ENCODE data around the gene ECHDC1.
A peak's percentile ranks its signal among the peaks of the same experiment; 100 is the strongest.
"Not testable (repeated sequence)": the region's sequence is repeated elsewhere in the genome, so short reads cannot be mapped to it uniquely, and the experiment has no call there.

ECHDC1 gene

DNA sequence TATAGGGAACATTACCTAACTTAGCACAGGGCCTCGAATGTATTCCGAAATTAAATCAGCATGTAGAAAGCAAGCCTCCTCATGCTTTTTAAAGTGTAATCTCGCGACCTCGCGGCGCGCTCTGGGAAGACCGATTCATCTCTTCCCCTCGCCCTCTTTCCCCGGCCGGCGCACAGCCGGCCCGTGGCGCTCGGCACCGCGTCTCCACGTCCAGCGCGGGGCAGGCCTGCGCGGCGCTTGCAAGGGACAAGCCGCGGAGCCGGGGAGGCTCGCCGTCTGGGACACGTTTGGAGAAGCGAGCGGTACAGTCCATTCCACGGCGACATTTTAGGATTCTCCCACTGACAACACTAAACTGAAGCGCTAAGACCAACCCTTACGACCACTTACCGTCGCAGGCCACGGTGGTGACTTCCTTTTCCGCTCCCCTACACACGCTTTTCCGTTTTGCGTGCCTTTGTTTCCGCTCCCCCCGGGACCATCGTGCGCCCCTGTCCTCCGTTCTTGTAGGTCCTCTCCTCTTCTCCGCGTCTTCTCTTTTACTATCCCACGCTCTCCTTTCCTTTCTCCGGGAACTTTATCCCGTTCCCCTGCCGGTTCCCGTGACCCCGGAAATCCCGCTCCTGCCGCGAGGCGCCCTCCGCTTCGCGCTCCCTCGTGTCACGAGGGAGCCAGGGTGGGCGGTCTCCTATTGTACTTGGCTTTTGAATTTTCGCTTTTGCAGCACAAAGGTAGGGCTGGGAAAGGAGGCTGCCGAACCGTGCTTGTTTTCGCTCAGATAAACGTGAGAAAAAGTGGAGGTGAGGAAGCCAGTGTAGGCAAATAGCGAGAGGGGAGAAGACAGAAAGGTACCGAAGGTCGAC lies at the start of gene ECHDC1:
TSS of gene ECHDC1 (minus strand) at position 664 of the 863 bp plus-strand sequence. CDS start 12,581 bp downstream, outside the sequence.
- peak; percentile 58 for DNase-seq

DNA sequence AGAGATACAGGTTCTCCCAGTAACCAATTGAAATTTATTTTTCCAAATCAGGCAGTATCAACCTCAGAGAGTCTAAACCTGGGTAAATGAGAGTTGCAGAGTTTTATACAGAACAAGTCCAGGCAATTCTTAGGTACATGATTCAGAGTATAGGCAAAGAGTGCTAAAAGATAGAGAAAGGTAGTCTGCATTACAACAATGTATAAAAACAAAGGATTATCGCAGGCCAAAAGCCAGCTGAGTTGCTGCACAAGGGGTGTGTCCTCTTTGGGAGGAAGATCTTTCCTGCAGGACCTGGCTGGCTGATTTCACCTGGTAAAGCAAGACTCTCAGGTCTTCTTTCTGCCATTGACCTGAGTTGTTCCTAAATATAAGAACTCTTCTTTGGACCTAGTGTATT lies 48.9 kb upstream of the ECHDC1 start:
- no peak for DNase-seq

- no peak for DNase-seq
Measured at GRCh38 chr6:127391094-127391953, 47.9 kb upstream of the ECHDC1 start.

DNA sequence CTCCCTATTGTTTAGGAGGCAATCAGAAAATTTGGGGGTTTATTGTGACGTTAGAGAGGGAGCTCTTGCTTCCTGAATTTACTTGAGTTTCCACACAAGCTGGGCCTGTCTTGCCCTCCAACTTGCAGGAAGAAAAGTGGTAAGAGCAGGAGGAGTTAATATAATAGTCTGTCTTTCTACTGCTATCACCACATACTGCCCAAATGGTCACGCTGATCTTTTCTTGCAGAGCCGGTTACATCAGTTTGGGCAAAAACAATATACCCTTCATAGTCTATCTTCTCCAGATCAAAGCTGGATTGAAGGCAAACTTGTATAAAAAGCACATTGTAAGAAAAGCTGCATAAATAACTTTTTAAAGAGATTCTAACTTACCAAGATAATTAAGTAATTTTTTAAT lies 46.3 kb upstream of the ECHDC1 start:
- DNase-seq, result no peak

DNA sequence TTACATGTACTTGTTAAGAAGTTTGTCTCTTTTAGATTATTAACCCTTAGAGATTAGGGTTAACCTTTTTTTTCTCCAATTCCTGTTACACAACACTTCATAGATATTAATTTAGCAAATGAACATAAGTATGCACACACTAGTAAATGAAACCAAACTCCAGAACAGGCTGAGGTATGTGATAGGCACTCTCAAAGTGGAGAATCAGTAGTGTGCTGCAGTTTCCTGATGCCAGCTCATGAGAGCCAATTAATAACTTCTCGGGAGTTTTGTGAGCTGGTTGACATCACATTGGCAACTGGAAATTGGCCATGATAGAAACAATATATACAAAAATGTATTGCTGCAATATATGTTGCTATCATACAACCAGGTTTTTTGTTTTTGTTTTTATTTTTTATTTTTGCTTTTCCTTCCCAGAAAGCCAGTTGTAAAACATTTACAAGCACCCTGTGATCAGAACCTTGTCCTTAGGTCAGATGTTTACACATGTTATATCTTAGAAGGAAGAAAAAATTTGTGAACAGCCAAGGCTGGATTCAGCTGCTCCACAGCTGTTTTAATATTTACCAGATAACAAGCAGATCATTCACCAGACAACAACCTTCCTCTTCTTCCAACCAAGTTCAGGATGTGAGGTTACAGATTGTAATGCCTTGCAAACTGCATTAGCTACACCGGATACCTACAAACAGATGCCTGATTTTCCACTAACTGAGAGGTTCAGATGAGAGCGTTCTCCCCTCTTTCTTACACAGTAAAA lies 42.4 kb upstream of the ECHDC1 start:
- no peak for DNase-seq

DNA sequence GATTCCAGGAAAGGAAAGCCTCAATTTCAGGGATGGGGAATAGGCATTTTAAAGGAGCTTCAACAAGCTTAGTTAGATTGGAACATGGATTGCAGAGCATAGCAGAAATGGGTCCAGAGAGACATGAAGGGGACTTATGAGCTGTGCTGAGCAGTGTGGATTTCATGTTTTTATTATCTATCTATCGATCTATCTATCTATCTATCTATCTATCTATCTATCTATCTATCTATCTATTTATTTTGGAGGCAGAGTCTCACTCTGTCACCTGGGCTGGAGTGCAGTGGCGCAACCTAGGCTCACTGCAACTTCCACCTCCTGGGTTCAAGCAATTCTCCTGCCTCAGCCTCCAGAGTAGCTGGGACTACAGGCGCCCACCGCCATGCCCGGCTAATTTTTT lies 41.4 kb upstream of the ECHDC1 start:
- not testable (repeated sequence) for DNase-seq

- no peak for DNase-seq
Measured at GRCh38 chr6:127383988-127384387, 40.6 kb upstream of the ECHDC1 start.

GRCh38 chr6:127382413-127382812 lies 39.0 kb upstream of the ECHDC1 start:
- no peak for DNase-seq

GRCh38 chr6:127381384-127381783 lies 38.0 kb upstream of the ECHDC1 start:
- no peak for DNase-seq

DNA sequence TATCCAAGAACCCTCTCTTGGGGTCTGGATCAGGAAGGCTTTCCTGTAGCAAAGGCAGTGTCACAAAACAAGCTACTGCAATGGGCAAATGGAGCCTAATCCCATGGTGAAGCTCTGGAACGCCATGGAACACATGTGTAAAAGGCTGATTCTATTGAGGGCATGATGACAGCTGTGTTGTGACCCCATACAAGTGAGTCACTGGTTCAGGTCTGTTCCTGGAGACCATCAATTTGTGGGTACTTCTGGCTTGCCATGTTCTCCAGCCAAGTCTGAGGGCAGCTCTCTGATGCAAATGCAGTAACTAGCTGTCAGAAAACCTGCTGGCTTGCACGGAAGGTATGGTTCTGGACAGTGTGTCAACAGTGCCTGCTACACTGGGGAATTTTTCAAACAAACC lies 33.3 kb upstream of the ECHDC1 start:
- DNase-seq, result no peak

- no peak for DNase-seq
Measured at GRCh38 chr6:127367023-127367375, 23.6 kb upstream of the ECHDC1 start.

DNA sequence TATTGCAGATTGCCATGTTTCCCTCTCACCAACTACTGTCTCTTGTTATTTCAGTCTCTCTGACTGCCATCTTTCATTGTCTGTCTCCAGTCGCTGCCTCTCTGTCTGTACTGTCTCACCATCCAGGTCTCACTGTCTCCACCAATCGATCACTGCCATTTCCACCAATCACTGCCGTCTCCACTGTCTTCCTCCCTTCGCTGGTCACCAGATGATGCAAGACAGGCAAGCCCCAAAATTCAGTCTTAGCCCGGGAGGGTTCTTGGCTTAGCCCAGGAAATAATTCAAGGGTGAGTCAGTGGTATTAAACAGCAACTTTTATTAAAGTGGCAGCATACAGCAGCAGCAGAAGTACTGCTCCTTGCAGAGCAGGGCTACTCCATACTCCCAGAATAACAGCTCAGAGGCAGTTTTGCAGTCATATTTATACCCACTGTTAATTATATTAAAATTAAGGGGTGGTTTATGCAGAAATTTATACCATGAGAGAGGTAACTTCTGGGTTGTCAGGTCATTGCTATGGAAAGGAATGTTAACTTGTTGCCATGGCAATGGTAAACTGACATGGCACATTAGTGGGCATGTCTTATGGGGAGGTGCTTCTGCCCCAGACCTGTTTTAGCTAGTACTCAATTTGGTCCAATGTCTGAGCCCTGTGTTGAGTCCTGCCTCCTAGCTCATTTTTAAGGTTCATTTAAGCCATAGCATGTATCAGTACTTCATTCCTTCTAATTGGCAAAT lies 23.0 kb upstream of the ECHDC1 start:
- DNase-seq, result no peak

GRCh38 chr6:127365874-127366273 lies 22.5 kb upstream of the ECHDC1 start:
- no peak for DNase-seq

DNA sequence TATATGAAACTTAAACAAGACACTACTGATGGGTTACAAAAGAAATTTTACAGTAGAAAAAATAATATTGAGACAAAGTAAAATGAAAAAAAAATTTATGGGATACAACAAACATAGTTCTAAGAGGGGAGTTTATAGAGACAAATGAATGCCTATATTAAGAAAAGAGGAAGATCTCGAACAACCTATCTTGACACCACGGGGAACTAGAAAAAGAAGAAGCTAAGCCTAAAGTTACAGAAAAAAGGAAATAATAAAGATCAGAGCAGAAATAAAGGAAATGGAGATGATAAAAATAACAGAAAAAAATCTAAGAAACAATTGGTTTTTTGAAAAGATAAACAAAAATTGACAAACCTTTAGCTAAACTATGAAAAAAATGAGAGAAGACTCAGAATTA lies 9.1 kb upstream of the ECHDC1 start:
- no peak for DNase-seq

DNA sequence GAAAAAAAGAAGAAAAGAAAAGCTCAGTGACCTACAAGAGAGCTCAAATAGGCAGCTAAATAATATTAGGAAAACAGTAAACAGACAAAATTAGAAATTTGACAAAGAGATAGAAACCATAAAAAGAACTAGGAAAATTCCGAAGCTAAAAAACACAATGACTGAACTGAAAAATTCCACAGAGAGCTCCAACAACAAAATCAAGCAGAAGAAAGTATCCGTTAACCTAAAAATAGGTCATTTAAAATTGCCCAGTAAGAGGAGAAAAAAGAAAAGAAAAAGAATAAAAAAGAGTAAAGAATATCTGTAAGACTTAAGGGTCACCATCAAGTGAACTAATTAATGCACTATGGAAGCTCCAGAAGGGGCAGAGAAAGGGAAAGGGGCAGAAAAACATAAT lies 6.6 kb upstream of the ECHDC1 start:
- no peak for DNase-seq

- DNase-seq, result no peak
Measured at GRCh38 chr6:127348028-127348661, 4.7 kb upstream of the ECHDC1 start.

- no peak for DNase-seq
Measured at GRCh38 chr6:127347178-127347577, 3.8 kb upstream of the ECHDC1 start.

DNA sequence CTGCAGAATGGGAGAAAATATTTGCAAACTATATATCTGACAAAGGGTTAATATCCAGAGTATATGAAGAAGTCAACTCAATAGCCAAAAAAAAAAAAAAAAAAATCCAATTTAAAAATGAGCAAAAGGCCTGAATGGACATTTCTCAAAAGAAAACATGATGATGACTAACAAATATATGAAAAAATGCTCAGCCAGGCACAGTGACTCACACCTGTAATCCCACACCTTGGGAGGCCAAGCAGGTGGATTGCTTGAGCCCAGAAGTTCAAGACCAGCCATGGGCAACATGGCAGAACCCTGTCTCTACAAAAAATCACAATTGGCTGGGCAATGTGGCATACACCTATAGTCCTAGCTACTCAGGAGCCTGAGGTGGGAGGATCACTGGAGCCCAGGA lies 2.1 kb upstream of the ECHDC1 start:
- no peak for DNase-seq

DNA sequence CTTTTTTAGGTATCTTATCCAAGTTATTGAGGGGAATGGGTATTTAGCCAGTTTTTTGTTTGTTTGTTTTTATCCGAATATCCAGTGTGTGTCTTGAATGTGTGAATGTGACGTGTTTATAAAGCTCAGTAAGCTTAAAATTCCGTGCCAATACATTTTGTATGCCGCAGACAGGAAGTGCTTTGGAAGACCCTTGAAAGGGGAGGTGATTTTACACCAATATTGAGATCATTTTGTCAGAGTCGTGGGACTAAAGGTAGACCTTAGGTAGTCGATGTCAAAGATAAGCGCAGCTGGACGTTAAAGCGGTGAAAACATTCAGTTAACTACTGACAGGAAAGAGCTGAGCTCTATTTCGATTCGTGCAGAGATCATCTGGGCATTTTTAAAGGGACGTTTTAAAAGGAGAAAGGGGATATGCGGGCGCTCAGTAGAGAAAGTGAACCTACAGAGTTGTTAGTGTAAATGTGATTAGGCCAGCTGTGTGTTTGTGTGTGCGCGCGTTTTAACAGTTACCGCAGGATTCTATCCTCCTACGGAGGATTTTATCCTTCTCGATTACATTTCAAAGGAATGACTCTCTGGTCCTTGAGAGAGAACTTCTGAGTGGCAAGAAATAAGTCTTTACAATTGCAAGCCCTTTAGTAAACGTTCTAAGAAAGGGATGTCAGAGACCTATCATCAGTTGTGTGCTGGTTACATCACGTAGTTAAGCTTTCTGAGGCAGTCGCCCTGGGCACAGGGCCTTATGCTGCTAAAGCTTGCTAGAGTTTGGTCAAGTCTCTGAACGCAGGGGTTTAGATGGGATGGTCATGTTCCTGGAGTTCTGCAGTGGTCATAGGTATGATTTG lies 625 bp upstream of the ECHDC1 start:
- DNase-seq, result no peak

DNA sequence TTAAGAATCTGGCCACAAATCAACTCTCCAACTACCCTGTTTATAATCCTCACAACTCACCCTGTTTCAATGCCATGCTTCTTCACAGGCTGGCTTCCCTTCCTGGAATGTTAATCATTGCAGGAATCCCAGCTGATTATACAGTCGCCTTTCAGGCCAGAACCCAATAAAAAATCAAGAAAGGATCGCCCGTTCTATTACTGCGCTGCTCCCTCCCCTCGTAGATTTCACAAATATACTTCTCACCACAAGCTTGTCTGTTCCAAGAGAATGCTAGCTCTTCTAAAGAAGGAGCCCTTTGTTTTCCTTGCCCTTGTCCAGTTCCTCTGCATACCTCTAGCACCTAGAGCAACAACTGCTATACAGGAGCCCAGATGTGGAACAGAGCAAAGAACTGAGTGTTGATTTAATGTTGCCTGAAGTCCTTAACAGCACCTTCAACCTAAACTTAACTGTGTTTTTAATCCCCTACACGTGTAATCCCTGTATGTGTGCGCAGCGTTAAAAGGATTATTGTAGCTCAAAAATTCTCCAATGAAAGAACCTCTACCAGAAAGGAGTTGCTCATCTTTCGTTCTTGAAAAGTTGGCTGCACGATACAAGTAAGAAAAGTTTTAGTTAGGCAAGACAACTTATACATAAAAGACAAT lies 988 bp downstream of the ECHDC1 start:
- DNase-seq, result peak; percentile 0

Data from NCI-H1694 (cell line).